GM13976 (cell line): ENCODE data around the gene HIVEP3.

Experiments
- DNase-seq: peaks from one replicate; pipeline ENCODE4 v3.0.0; 2012; ENCODE audit warnings: low spot score
- in situ Hi-C: fragments of 300-500 bp; cut with MboI; formaldehyde crosslinking; loops from one replicate; pipeline ENCODE4 v1.12.0; 2022; ENCODE audit warnings: low sequenced_read_pairs, mixed read lengths, inconsistent platforms; ENCODE audit not compliant: unreplicated experiment
- TF ChIP-seq, protein P1 (sequence below): IDR thresholded peaks from 2 replicates; pipeline ENCODE4 v1.5.1; 2012; ENCODE audit warnings: borderline replicate concordance, mild to moderate bottlenecking; ENCODE audit not compliant: insufficient read depth; ENCODE audit errors: extremely low read depth, missing control alignments, control extremely low read depth

The HIVEP3 gene

DNA sequence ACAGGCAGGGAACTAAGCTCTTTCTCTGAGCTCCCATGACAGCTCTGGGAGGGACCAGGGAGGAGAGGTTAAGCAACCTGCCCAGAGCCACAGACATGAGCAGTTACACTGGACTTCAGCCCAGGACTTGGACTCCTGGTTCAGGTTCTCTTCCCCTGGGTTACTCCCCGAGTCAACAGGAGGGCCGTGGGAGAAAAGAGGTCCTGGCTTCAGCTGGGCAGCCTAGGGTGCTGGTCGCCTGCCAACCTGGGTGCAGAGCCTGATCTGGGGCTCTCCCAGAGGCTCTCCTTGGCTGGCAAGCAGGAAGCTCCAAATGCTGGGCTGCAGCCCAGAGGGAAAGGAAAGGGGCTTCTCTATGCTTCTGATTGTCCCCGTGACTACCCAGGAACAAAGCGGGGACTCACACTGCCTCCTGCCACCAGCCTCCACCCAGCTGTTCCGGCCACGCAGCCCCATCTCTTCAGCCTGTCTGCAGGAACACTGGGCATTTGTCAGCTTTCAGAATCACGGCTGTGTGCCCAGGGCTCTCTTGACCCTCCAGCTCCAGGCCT is 141.8 kb downstream of the HIVEP3 start:
- TF ChIP-seq, protein P1, sequence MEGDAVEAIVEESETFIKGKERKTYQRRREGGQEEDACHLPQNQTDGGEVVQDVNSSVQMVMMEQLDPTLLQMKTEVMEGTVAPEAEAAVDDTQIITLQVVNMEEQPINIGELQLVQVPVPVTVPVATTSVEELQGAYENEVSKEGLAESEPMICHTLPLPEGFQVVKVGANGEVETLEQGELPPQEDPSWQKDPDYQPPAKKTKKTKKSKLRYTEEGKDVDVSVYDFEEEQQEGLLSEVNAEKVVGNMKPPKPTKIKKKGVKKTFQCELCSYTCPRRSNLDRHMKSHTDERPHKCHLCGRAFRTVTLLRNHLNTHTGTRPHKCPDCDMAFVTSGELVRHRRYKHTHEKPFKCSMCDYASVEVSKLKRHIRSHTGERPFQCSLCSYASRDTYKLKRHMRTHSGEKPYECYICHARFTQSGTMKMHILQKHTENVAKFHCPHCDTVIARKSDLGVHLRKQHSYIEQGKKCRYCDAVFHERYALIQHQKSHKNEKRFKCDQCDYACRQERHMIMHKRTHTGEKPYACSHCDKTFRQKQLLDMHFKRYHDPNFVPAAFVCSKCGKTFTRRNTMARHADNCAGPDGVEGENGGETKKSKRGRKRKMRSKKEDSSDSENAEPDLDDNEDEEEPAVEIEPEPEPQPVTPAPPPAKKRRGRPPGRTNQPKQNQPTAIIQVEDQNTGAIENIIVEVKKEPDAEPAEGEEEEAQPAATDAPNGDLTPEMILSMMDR, result no peak
- no peak for DNase-seq
- in situ Hi-C loops, result no loop called here

DNA sequence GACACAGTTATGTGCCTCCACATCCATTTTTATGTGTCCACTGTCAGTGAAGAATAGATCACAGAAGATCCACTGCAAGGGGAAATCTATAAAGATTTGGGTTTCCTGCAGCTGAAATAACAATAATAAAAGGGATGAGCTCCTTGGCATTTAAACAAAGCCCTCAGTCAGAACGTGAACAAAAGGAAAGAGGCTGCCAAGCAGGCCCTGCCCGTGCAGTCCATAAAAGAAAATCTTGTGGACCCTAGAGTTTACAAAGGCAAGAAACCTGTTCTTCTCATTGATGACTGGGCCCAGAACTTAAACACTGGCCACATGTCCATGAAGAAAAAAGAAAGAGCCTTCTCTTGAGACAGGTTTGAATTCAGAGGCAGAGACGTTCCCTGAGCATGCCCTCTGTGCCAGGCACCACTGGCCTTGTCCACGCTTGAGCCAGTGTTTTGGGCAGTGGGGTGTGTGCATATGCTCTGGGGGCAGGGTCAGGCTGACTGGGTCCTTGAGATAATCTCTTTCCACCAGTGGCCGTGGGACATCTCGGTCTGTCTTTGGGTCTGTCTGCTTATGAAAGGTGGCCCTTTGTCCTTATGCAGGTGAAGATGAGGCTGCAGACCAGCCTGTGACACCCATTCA is 142.7 kb downstream of the HIVEP3 start:
- in situ Hi-C loops, result no loop called here
- TF ChIP-seq, protein P1, result no peak

DNA sequence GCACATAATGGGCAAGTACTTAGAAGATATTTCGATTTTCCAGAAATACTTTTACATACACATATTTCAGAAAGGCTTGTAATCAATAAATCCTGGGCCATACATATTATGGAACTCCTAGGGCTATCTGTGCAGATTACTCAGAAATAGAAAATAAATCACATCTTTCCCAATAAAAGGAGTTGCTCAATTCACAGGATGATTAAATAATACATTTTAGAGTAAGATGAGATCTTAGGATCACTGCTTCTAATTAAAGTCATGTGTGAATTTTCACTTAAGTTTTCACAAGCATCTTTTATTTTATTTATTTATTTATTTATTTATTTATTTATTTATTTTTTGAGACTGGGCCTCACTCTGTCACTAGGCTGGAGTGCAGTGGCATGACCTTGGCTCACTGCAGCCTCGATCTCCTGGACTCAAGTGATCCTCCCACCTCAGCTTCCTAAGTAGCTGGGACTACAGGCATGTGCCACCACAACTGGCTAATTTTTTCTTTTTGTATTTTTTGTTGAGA is 144.2 kb downstream of the HIVEP3 start:
- in situ Hi-C loops, result no loop called here
- DNase-seq, result no peak
- TF ChIP-seq, protein P1, result no peak

More for the DNA sequence above, 142.7 kb downstream of the HIVEP3 start:
- no peak for DNase-seq

DNA sequence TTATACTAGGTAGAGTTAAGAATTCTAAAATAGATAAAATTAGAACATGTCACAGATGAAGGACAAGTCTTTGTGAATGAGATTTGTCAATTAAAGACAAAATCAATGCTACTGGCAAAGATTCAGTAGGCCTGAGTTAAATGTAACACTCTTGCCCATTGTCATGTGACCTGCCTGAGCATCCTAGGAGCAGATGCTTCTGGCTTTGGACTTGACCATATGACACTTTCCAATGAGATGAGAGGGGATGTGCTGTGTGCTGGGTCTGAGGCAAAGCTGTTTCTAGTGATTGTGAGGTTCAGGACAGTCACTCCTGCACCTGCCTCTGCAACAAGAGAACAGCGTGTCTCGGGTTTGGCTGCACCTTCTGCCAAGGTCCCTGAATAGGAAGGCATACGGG is 144.9 kb downstream of the HIVEP3 start:
- in situ Hi-C loops, result no loop called here
- TF ChIP-seq, protein P1, result no peak
- no peak for DNase-seq

DNA sequence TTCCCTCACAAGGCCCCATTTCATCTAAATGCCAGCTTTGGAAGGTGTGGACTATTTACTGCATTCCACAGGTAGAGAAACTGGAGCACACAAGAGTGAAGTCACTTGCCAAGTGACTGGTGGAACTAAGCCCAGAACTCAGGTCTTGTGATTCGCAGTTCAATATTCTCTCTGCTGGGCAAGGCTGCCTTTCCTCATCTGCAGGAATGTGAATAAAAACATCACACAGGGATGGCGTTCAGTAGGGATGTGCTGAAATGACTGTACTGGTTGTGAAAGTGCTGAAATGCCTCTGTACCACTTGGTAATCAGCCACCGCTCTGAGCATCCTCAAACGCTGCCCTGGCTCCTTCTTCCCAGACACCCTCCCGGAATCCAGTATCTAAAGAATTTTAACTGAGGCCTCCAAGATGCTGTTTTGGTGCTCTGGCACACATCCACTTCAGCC is 145.6 kb downstream of the HIVEP3 start:
- TF ChIP-seq, protein P1, result no peak
- DNase-seq, result no peak
- in situ Hi-C loops, result no loop called here

DNA sequence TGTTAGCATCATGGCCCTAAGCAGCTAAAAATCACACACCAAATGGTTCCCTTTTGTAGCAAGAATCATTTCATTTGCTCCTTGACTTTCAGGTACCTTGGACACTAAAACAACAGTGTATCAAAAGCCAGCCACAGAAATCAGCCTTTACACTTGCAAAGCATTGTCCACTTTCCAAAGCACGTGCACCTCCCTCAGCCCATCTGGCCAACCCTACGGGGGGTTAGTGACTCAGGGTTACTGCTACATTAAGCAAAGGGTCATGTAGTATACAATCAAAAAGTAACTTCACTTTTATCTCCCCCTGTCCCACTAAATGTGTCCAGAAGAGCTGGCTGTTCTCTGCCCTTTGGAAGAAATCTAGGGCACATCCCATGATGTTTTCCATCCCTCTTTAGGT is 149.7 kb downstream of the HIVEP3 start:
- in situ Hi-C loops, result no loop called here
- DNase-seq, result no peak
- TF ChIP-seq, protein P1, result no peak
